ENCODE data around the gene HEPHL1.

The HEPHL1 gene

DNA sequence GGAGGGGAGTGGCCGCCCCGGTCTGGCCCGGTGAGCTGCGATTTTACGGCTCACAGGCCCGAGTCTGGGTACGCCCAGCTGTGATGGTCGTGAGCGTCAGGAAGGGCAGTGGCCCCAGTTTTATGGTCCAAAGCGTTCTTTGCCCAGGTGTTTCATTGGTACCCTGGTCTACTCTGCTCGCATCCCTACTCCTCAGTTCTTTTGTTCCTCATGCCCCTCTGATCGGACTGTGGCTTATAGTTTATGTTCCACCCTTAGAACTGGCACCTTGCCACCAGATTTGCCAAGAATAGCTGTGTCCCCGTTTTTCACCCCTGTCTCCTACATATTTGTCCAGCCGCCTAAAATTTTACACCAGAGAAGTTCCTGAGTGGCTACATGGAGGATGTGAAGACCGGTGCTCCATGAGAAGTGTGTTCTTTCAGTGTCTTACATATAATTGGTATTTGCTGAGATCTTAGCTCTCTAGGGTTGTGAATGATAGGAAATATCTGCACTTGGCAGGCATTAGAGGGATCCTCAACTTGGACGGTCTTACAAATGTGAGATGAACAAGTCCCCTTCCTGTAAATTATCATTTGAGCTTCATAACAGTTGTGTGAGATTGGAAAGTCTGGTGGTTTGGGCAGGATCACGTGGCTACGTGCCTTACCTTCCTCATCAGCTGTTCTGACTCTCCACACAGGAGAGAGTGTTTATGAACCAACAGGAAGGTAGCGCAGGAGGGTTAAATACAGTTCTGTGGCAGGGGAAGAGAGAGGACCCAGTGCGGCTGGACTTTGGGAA, 108.6 kb downstream of the HEPHL1 start:
- no peak for DNase-seq (ENCODE audit: low read depth)

DNA sequence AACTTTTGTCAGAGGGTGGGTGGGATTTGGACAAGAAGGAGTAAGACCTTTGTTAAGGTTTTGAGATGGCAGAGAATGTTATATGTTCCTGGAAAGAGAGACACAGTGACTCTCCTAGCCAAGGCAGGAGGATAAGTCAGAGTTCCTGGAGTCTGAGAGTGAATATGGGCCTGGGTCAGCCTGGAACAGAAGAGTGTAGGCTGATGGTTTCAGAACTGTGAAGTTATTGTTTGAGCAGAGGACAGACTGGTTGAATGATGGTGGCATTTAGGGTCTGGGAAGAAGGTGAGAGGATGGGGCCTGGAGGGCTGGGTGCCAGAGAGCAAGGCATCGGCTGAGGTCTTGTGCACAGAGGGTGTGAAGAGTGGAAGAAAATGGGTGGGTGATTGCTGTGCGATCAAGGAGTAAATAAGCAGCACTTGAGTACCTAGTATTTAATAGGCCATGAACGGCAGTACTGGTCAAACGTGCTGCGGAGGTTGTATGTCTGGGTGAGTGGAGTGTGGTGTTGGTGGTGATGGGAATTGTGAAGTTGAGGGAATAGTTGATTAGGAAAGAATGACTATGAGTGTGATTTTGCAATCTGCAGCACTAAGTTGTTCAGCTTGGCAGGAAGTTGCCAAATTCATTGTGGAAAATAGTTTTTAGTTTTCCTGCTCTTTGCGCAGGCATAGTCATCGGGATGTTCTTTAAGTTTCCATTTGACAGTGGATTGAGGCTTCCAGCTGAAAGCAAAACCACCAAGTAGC, 109.3 kb downstream of the HEPHL1 start:
- DNase-seq (ENCODE audit: low read depth): peak; percentile 93

DNA sequence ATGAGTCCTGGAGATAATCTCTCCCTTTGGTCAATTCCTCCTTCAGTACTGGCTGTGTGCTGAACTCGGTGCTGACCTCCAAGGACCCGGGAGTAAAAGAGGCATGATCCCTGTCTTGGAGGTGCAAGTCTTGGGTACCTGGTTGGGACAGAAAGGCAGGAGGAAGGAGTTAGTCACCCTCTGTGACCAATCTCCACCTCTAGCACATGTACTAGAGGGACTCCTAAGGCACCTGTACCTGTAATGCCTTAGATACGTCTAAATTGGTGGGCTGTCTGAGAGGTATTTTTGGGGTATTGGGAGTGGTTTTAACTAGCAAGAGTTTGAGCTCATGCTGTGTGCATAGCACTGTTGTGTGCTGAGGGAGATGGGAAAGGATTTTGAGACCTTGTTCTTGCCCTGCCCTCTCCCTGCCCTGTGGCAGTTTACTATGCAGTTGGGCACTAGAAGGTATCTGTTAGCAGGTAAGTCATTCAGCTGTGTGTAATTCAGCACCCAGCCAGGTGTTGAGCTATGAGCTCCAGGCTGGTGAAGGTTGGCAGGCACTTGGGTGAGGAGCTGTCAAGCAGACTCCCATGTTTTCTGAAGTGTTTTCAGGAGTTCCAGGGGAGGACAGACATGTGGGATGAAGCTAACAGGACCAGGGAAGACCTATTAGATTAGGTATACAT, 110.0 kb downstream of the HEPHL1 start:
- no peak for DNase-seq (ENCODE audit: low read depth)

DNA sequence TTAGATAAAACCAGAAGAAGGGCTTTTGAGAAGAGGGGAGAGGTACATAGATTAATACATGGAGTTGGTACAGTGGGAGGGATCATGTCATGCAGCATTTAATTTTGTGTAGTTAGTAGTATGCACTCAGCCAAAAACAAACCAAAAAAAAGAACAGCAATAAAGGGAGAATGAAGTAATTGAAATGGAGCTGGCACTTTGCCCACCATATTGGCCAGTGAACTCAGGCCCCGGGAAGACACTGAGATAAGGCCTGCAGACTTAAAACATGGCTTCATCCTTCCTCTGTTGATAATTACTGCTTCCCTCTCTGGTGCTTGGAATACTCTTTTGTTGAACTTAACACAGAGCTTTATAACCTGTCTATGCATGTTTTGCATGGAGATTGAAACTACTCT, 110.6 kb downstream of the HEPHL1 start:
- no peak for DNase-seq (ENCODE audit: low read depth)

DNA sequence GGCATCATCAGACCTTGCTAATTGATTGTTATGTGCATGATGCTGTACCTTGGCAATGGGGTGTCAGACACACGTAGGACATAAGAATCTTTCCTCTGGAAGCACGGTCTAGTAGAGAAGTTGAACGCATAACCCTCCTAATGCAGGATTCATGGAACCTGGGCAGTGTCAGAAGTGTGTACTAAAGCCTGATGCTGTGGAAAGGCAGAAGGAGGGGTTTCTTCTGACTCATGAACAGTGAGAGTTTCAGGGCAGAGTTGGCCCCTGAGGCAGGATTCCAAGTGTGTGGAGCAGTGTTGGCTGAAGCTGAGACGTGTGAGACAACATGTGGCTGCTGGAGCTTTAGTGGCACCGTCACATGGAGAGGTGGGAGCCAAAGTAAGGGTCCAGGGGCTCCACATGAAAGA, 111.0 kb downstream of the HEPHL1 start:
- DNase-seq (ENCODE audit: low read depth): peak; percentile 72

DNA sequence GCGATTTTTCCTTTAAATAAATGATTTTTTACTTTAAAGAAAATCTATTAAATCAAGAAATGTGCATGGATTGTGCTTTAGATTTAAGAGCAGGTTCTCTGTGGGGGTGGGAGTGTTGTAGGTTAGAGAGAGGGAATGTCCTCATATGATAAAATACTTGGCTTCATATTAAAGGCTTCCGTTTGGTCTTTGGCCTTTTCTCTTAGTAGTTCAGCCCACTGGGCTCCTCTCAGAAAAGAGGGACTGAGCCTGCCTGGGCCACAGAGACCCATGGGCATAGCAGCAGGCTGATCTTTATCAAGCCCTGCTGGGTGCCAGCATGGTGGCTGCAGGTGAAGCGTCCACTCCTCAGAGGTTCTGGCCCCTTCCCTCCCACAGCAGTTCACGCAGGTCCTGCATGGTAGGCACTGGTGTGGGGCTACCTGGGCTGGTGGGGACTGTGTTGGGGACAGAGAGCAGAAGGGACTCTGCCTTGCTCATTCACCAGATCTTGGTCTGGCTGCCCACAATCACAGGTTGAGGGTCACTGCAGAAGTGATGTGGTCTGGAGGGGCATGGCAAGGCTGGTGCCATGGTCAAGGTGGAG, 111.8 kb downstream of the HEPHL1 start:
- DNase-seq (ENCODE audit: low read depth): no peak

DNA sequence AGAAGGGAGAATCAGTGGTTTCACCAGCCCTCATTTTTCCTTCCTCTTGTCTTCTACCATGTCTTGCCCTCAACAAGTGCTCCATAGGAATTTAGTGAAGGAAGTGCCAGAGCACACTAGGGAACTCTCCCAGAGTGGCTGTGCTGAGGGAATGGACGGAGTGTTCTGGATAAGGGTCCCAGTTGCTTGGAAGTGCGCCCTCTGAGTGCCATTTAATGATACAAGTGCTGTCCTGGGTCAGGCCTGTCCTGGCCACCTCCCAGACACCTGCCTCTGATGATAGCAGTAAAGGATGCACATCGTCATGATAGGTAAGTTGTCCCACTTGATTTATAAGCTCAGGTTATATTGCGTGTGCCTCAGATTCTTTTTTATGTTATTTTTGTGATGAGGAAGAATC, 112.6 kb downstream of the HEPHL1 start:
- DNase-seq (ENCODE audit: low read depth): no peak

- DNase-seq (ENCODE audit: low read depth): peak; percentile 93
Observed at GRCh38 chr11:94134651-94135512, 113.7 kb downstream of the HEPHL1 start.

GRCh38 chr11:94139416-94139815, 118.3 kb downstream of the HEPHL1 start:
- DNase-seq (ENCODE audit: low read depth): no peak

DNA sequence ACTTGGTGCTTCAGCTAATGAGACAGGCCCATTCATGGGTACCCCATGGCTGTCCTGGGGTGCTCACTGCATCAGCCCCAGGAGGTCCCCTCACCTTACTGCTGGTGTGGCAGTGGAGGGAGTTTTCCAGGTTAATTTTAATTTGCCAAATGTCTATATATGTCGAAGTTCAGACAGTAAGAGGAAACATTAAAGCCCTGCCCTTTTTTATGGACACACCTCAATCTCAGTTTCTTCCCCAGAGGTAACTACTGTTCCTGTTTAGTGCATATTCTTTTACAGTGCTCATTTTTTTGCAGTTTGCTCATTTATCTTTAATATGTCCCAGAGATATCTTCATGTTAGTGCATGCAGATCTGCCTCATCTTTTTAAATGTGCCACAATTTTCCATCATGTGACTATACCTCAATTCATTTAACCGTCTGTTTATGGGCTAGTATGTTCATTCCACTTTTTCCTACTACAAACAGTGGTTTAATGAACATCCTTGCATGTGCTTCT, 119.1 kb downstream of the HEPHL1 start:
- DNase-seq (ENCODE audit: low read depth): no peak

- no peak for DNase-seq (ENCODE audit: low read depth)
Observed at GRCh38 chr11:94141511-94142307, 120.6 kb downstream of the HEPHL1 start.

DNA sequence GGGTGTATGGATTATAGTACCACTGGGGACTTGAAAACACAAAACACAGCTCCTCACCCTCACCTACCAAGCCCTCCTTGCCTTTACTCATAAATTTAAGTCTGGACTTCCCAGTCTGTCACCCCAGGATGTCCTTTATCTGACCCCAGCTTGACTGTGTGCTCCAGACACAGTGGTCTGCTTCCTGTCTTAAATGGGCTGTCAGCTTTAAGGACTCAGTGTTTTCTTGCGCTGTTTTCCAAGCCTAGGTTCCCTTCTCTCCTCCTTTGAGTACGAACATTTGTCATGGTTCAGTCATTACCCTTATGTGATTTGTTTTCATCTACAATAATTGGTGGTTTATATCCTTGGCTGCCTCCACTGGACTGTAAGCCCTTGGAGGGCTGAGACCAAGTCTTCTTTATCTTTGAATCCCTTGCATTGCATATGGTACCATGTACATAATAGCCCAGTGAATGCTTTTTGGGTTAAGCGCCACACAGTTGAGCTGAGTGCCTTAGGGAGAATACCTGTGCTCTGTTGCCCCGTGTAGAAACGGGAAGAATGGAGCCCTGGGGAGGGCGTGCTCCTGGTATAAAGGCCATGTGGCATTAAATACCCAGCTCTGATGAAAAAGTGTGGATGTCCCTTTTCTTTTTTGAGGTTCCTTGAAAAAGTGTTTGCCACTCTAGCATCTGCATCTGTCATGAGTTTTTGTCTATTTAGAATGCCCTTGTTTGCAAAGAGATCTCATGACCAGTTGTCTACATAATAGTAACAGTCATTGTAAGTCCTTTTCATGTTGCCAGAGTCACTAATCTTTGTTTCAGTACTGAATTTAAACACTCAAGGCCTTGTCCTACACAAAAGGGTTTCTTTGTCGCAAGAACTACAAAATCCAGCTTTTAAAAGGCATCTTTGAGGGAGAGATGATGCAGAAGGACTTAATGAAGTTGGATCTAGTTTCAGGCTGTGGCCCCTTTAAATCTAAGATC, 121.4 kb downstream of the HEPHL1 start:
- DNase-seq (ENCODE audit: low read depth): no peak

DNA sequence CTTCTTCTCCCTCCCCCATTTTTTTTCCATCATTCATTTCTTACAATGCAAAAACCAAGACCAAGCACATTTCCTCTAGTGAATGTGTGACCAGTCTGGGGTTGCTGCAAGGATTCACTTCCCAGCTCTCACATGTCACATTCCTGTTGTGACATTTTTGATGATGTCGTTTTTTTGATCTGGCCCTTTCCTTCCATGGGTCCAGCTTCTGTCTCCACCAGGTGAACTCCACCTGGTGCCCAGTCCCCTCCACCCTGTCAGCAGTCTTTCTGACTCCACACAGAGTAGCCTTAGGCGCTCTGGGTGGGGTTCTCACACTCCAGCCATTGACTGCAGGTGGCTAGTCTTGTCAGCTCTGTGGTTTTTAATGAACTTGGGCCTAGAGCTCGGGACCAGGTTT, 123.1 kb downstream of the HEPHL1 start:
- DNase-seq (ENCODE audit: low read depth): no peak

DNA sequence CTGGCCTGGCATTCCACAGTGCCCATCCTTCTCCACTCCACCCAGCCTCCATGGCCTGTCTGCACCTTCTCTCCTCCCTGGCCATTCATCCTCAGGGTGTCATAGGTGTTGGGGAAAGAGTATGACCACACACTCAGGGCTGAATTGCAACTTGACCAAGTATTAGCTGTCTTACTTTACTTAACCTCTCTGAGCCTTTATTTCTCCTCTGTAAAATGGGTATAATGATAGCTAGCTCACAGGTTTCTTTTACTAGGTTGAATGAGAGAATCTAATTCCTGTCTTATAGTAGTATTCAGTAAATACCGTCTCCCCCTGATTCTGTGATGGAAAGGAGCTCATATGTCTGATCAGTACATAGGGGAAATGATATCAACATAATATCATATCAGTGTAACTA, 123.5 kb downstream of the HEPHL1 start:
- no peak for DNase-seq (ENCODE audit: low read depth)

DNA sequence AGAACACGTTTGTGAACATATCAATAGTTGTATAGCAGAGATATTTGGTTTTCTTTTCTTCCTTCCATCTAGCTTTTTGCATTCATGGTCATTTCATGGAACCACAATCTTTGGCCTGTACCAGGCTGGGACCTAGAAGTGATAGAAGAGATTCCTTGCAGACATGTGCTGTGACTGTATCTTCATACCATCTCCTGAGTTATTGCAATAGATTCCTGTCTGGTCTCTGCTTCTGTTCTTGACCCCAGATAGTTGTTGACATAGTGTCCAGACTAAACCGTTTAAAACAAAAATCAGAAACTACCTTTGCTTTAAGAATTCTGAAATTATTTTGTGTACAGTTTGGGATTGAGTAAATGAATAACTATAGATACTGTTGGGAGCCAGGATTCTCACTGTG, 124.3 kb downstream of the HEPHL1 start:
- DNase-seq (ENCODE audit: low read depth): no peak

DNA sequence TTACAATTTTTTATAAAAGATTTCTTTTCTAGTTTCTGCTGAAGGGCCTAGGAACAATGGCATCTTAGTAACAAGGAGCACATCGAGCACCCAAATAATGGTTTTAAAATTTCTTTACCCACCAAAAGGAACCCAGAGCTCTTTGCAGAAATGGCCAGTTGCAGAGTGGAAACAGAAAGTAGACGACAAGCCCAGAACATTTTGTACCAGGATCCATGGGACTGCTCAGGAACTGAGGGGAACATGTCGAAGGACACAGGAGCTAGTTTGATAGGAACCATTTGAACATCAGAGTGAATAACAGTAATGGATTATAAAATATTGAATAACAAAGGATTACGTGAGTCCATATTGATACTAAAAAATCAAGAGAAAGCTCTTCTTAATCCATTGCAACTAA, 124.8 kb downstream of the HEPHL1 start:
- no peak for DNase-seq (ENCODE audit: low read depth)

- no peak for DNase-seq (ENCODE audit: low read depth)
Observed at GRCh38 chr11:94147433-94147845, 126.3 kb downstream of the HEPHL1 start.

- DNase-seq (ENCODE audit: low read depth): no peak
Observed at GRCh38 chr11:94148189-94148588, 127.0 kb downstream of the HEPHL1 start.

DNA sequence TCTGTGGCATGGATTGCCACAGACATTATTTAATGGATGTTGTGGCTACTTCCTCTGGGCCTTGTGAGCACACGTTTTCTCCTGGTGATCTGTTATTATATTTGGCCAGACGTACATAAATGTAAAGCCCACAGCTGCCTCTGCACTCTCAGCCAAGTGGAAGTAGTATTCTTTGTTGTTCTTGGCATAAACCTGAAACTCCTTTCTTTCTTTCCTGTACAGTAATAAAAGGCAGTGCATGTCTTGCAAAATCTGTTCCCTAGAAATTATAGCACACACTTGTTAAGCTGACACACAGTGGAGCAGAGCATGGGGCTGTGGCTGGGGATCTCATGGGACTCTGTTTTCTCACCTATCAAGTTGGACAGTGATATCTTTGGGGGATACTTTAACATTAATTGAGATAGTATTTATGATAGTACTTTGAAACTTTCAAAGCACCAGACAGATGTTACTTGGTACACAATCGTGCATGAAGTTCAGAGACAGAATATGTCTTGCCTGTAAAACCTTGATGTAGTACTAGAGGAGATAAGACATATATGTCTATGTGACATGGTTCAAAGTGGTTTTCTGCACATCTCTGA, 128.4 kb downstream of the HEPHL1 start:
- no peak for DNase-seq (ENCODE audit: low read depth)
